HG03432 (cell line): Measurements from ENCODE around the gene TET1.
"Not testable (repeated sequence)": the region's sequence is repeated elsewhere in the genome, so short reads cannot be mapped to it uniquely, and the experiment has no call there.

Experiments
- ATAC-seq: cut with Tn5 transposase; IDR thresholded peaks from one replicate; pipeline ENCODE4 v1.9.1; 2021; ENCODE audit warnings: mild to moderate bottlenecking, moderate library complexity; ENCODE audit not compliant: unreplicated experiment

The TET1 gene

DNA sequence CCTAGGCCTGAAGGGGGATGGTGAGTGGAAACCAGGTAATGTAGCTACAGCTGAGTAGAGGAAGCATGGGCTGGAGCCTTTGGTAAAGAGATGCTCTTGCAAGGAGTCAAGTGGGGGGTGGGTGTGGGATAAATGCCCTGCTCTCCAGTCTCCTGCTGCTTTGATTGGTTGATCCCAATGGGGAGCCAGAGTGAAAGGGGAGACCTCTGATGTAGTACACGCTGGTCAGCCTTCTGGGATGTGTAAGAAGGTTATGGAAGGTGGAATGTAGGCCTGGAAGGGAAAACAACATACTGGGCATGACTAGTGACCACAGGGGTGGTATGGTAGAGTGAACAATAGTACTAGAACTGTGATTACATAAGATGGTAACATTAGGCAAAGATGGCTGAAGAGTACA, 44.3 kb downstream of the TET1 start:
- ATAC-seq, result no peak

GRCh38 chr10:68606918-68607317, 46.8 kb downstream of the TET1 start:
- no peak for ATAC-seq

DNA sequence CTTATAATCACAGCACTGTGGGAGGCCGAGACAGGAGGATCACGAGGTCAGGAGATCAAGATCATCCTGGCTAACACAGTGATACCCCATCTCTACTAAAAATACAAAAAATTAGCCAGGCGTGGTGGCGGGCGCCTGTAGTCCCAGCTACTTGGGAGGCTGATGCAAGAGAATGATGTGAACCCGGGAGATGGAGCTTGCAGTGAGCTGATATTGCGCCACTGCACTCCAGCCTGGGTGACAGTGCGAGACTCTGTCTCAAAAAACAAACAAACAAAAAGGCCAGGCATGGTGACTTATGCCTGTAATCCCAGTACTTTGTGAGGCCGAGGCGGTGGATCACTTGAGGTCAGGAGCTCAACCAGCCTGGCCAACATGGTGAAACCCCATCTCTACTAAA, 49.9 kb downstream of the TET1 start:
- ATAC-seq, result not testable (repeated sequence)

DNA sequence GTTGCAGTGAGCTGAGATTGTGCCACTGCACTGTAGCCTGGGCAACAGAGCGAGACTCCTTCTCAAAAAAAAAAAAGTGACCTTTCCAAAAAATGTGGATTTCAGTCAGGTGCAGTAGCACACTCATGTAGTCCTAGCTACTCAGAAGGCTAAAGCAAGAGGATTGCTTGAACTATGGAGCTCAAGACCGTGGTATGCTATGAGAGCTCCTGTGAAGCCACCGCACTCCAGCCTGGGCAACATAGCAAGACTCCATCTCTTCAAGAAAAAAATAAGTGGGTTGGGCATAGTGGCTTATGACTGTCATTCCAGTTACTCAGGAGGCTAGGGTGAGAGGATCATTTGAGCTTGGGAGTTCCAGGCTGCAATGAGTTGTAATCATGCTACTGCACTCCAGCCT, 51.1 kb downstream of the TET1 start:
- ATAC-seq, result no peak

- not testable (repeated sequence) for ATAC-seq
These were observed 53.8 kb downstream of the TET1 start for GRCh38 chr10:68613974-68614373.

- not testable (repeated sequence) for ATAC-seq
These were observed 57.6 kb downstream of the TET1 start for GRCh38 chr10:68617691-68618090.

DNA sequence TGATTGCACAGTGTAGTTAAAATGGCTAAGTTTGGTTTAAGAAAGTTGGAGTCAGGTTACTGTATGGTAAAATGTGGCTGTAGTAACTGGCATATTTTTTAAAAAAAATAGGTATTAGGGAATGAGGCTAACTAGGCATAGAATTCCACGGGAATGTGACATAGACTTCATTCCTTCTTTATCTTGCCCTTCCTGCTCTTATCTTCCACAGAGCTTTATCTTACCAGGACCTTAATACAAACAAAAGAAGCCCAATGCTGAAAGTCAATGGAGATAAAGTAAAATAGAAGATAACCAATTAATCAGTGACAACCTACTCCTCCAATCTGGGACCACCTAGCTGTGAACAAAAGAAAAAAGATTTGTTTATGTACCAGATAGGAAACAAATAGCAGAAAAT, 58.1 kb downstream of the TET1 start:
- ATAC-seq, result no peak

GRCh38 chr10:68619595-68619994, 59.5 kb downstream of the TET1 start:
- ATAC-seq, result no peak

GRCh38 chr10:68625316-68625921, 65.3 kb downstream of the TET1 start:
- ATAC-seq, result no peak

DNA sequence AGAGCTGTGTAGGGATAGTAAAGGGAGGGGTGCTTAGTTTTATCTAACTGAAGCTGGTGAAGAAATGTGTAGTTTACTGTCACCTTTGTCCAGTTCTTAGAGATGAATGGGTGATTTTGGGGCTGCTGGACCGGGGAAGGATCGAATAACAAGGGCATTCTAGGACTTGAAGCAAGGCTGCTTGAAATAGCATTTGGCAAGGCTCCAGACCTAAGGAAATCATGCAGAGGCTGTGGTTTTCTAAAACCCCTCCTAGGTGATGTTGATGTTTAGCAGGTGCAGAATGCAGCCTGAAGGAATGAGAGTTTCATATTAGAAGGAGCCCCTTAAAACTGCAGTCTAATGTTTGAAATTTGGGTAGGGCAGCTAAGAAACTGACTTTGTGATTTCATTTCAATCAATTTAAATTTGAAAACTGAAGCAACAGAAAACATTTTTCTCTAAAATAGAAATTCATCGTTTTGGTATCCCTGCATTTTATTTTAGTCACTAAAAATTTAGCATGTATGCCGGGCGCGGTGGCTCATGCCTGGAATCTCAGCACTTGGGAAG, 68.5 kb downstream of the TET1 start:
- ATAC-seq, result no peak

DNA sequence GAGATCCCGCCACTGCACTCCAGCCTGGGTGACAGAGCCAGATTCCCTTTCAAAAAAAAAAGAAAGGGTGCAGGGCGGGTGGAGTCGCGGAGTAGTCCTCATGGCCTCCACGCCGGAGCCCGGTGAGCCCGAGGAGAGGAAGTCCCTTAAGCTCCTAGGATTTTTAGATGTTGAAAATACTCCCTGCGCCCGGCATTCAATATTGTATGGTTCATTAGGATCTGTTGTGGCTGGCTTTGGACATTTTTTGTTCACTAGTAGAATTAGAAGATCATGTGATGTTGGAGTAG, 72.1 kb downstream of the TET1 start:
- not testable (repeated sequence) for ATAC-seq

DNA sequence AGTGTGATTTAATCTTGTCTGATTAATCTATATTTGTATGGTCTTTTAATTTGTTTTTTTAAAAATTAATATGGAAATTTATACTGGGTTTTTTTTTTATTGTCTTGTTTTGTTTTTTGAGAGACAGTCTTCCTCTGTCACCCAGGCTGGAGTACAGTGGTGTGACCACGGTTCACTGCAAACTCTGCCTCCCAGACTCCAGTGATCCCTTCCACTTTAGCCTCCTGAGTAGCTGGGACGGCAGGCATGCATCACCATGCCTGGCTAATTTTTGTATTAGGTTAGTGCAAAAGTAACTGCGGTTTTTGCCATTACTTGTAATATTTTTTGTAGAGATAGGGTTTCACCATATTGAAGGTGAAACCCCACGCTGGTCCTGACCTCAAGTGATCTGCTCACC, 73.1 kb downstream of the TET1 start:
- ATAC-seq, result no peak

DNA sequence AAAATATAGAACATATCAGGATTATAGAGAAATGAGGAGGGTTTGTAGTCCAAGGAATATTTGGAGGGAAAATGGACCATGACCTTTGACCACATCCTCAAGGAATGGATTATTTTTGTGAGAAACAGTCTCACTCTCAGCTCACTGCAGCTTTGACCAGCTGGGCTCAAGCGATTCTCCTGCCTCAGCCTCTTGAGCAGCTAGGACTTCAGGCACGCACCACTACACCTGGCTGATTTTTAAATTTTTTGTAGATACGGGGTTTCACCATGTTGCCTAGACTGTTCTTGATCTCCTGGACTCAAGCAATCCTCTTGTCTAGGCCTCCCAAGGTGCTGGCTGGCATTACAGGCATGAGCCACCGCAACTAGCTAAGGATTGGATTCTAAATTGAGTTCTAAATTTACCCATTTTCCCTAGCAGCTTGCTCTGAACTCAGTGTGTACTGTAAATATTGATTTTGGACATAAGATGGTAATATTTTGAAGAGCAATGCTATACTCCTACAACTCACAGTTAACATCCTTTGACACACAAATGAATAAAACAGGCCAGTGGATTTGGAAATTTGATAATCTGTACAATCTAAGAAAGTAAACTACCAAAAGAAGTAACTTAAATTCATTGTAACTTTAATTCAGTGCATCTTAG, 73.8 kb downstream of the TET1 start:
- ATAC-seq, result no peak

DNA sequence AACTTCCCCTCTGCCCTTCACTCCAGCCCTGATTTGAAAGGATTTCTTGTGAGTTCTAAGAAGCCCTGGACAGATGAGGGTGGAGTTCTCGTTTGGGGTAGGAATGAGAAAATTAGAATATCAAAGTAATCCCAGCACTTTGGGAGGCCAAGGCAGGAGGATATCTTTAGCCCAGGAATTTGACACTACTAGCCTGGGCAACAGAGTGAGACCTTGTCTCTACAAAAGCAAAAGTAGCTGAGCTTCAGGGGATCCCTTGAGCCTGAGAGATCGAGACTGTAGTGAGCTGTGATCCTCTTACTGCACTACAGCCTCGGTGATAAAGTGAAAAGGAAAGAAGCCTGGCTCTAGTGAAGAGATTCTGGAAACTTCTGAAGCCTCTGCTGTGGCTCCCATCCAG, 76.2 kb downstream of the TET1 start:
- no peak for ATAC-seq

DNA sequence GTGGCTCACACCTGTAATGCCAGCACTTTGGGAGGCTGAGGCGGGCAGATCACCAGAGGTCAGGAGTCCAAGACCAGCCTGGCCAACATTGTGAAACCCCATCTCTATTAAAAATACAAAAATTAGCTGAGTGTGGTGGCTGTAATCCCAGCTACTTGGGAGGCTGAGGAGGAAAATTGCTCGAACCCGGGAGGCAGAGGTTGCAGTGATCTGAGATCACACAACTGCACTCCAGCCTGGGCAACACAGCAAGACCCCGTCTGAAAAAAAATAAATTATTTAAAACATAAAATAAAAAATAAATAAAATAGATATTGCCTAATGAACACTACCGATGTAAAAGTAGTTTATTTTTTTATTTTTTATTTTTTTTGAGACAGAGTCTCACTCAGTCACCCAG, 83.4 kb downstream of the TET1 start:
- ATAC-seq, result not testable (repeated sequence)

DNA sequence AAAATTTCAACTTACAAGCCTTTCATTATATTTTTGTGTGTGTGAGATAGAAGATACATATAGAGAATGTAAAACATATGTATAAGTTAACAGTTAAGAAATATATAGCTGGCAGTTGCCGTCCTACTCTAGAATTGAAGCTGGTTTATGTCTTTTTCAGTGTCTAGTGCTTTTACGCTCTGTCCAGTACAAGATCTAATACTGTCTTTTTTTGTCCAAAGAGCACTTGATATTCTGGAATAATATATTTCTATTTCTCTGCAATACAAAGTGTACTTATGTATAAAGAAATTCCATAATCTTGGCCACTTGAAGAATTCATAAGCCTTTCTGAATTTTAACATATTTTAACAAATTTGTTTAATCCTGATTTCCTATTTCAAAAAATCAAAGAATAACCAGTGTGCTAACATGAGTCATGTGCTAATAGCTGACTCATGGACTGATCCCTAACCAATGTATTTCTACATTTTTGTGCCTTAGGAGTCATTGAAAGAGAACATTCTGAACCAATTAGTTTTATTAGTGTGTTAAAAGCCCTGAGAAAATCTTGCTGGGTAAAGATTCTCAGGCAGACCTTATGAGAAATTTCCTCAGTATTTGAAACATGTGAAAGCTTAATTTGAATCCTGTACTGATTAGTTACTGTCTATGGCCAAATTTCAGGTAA, 87.7 kb downstream of the TET1 start:
- ATAC-seq, result no peak

- ATAC-seq, result no peak
These were observed 95.5 kb downstream of the TET1 start for GRCh38 chr10:68655620-68656126.

DNA sequence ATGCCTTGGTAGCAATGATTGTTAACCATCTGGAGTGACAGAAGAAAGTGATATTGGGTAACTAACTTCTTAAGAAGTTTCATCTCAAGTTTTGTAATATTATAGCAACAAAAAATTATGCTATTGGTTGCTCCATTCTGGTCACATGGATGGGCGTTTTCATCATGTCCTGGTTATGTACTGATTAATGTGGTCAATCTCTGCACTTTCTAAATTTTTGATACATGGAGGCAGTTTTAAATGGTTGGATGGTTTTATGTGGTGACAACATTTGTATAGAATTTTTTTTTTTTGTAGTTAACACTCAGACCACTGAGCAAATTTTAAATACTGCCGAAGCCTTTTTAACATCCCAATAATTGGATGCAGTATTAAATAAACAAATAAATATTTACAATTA, 105.7 kb downstream of the TET1 start:
- ATAC-seq, result no peak

- ATAC-seq, result no peak
These were observed 106.2 kb downstream of the TET1 start for GRCh38 chr10:68666280-68666760.

GRCh38 chr10:68668231-68668630, 108.1 kb downstream of the TET1 start:
- ATAC-seq, result no peak

- no peak for ATAC-seq
These were observed 108.8 kb downstream of the TET1 start for GRCh38 chr10:68668972-68669371.

GRCh38 chr10:68684413-68684812, 124.3 kb downstream of the TET1 start:
- no peak for ATAC-seq
